ENCODE data around the gene KCNMA1. TPM values are rescaled to one million over a fixed set of nuclear protein-coding genes. Genes with fewer than 3 reads are reported as not detected.

Gene KCNMA1
- total and polyA plus RNA-seq, 10 of the 15 experiments (the other 5 are each of a cell fraction or from before 2014, with no cell fraction given), result 8.5 to 77.0 (median 21.3) TPM

GRCh38 chr10:77264107-77264506 lies 373.5 kb downstream of the KCNMA1 start (continued):
- TF ChIP-seq, protein P1, sequence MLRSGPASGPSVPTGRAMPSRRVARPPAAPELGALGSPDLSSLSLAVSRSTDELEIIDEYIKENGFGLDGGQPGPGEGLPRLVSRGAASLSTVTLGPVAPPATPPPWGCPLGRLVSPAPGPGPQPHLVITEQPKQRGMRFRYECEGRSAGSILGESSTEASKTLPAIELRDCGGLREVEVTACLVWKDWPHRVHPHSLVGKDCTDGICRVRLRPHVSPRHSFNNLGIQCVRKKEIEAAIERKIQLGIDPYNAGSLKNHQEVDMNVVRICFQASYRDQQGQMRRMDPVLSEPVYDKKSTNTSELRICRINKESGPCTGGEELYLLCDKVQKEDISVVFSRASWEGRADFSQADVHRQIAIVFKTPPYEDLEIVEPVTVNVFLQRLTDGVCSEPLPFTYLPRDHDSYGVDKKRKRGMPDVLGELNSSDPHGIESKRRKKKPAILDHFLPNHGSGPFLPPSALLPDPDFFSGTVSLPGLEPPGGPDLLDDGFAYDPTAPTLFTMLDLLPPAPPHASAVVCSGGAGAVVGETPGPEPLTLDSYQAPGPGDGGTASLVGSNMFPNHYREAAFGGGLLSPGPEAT (IDR thresholded peaks at IDR 0.05; ENCODE audit: low read depth), result peak; percentile 67
- TF ChIP-seq EP300 (IDR thresholded peaks at IDR 0.05; ENCODE audit: borderline replicate concordance in 1 of 2, control insufficient read depth in 1 of 2, low read depth in 2 of 2, low read length in 2 of 2), result peak in 1 of 2 experiments; percentile 61; a peak in 2 of 4 replicates
- no peak for TF ChIP-seq CREB1 (IDR thresholded peaks at IDR 0.05; ENCODE audit: low read depth)

DNA sequence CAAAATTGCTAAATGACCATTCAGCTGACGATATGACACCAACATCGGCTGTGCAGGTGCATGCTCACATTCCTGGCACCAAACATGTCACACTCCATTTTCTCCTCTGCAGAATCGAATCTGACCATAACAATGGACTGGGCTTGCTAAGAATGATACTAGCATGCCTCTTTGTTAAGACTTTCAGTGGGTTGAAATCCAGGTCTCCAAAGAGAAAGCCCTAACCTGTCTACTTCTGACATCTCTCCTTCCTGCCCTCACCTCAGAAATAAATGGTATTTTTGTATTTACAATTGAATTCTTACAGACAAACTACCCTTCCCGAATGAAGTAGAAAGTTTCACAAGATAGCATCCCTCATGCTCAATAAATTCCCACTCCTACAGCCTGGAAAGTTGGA lies 373.9 kb downstream of the KCNMA1 start:
- peak; percentile 60 for ATAC-seq
- ChIA-PET SMC1A (ENCODE audit: uncharacterized antibody, unreplicated experiment) (interaction anchor here (0.7 to 3.4 kb wide), 9 partner anchors 9 to 182 kb away, joined by 3 to 22 read pairs (median 4); no protein-coding TSS in a partner anchor), POLR2A (interaction anchor here (0.6 to 1.0 kb wide), 2 partner anchors 9 to 11 kb away, joined by 3 read pairs; no protein-coding TSS in a partner anchor)
- TF ChIP-seq, protein P2, sequence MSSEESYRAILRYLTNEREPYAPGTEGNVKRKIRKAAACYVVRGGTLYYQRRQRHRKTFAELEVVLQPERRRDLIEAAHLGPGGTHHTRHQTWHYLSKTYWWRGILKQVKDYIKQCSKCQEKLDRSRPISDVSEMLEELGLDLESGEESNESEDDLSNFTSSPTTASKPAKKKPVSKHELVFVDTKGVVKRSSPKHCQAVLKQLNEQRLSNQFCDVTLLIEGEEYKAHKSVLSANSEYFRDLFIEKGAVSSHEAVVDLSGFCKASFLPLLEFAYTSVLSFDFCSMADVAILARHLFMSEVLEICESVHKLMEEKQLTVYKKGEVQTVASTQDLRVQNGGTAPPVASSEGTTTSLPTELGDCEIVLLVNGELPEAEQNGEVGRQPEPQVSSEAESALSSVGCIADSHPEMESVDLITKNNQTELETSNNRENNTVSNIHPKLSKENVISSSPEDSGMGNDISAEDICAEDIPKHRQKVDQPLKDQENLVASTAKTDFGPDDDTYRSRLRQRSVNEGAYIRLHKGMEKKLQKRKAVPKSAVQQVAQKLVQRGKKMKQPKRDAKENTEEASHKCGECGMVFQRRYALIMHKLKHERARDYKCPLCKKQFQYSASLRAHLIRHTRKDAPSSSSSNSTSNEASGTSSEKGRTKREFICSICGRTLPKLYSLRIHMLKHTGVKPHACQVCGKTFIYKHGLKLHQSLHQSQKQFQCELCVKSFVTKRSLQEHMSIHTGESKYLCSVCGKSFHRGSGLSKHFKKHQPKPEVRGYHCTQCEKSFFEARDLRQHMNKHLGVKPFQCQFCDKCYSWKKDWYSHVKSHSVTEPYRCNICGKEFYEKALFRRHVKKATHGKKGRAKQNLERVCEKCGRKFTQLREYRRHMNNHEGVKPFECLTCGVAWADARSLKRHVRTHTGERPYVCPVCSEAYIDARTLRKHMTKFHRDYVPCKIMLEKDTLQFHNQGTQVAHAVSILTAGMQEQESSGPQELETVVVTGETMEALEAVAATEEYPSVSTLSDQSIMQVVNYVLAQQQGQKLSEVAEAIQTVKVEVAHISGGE (CRISPR knock-in tag; IDR thresholded peaks at IDR 0.05), result no peak
- TF ChIP-seq MTA2 (IDR thresholded peaks at IDR 0.05; ENCODE audit: low read depth) (no peak), KAT2A (conservative IDR thresholded peaks at IDR 0.05; ENCODE audit: control insufficient read depth, low read depth, low read length) (no peak), RAD51 (IDR thresholded peaks at IDR 0.05) (no peak), ATF3 (IDR thresholded peaks at IDR 0.05; ENCODE audit: borderline replicate concordance, extremely low read depth, low read depth, low read length) (no peak), ZNF384 (IDR thresholded peaks at IDR 0.05; ENCODE audit: borderline replicate concordance, low read depth, low read length) (no peak), ELK1 (IDR thresholded peaks at IDR 0.05; ENCODE audit: low read depth, low read length) (no peak), MEF2B (IDR thresholded peaks at IDR 0.05; ENCODE audit: partially characterized antibody, poor library complexity, severe bottlenecking) (no peak), BACH1 (IDR thresholded peaks at IDR 0.05; ENCODE audit: borderline replicate concordance) (no peak), SREBF2 (IDR thresholded peaks at IDR 0.05; ENCODE audit: low read length) (no peak), STAT3 (IDR thresholded peaks at IDR 0.05; ENCODE audit: low read depth, low read length) (no peak)
- TF ChIP-seq, protein P3, sequence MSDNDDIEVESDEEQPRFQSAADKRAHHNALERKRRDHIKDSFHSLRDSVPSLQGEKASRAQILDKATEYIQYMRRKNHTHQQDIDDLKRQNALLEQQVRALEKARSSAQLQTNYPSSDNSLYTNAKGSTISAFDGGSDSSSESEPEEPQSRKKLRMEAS (IDR thresholded peaks at IDR 0.05; ENCODE audit: low read depth, low read length), result no peak

More for the DNA sequence above, 373.9 kb downstream of the KCNMA1 start:
- WGBS (ENCODE audit: insufficient coverage, insufficient replicate concordance, low lambda C conversion rate, missing lambda C conversion rate), result 18% methylated on average over 4 of the region's 4 CpGs
- no TSS peak for BruUV-seq (replicated peaks)
- RAD21 ChIA-PET (ENCODE audit: unreplicated experiment), result interaction anchor here (1.1 to 2.1 kb wide), 5 partner anchors 8 to 66 kb away, joined by 3 to 6 read pairs (median 3); no protein-coding TSS in a partner anchor
- Histone ChIP-seq H3K4me1 (ENCODE audit: control insufficient read depth, insufficient read depth, low read length) (peaks cover 6% of the 10 kb centered on the region; the same call in 1 of the 2 replicates), H3K4me2 (ENCODE audit: control insufficient read depth, insufficient read depth) (no peak overlapping the region), H4K20me1 (ENCODE audit: control insufficient read depth, insufficient read depth) (no peaks in the 10 kb centered on the region), H3K9me3 (replicated peaks; ENCODE audit: control insufficient read depth, insufficient read depth, low read length) (no peaks in the 10 kb centered on the region), H3K36me3 (ENCODE audit: control insufficient read depth in 2 of 2, insufficient read depth in 2 of 2, low read length in 1 of 2) (no peaks in the 10 kb centered on the region), H3K27ac (ENCODE audit: control insufficient read depth, insufficient read depth) (no peak overlapping the region), H3K79me2 (ENCODE audit: control insufficient read depth, insufficient read depth, low read length) (no peaks in the 10 kb centered on the region), H3K27me3 (replicated peaks in 1 of 2; ENCODE audit: control insufficient read depth in 2 of 2, insufficient read depth in 2 of 2, low read length in 1 of 2) (0 out of 4 replicates have a peak, but pooled peaks cover 0 to 3% of the 10 kb centered on the region in 2 experiments), H3K9ac (ENCODE audit: control insufficient read depth, insufficient read depth, low read length) (no peak overlapping the region), H3K4me3 (no peak overlapping the region), H2AFZ (ENCODE audit: control insufficient read depth, low read depth, low read length) (no peak overlapping the region)
- in situ Hi-C loops (cut with MboI) (no loop called here), intact Hi-C loops (cut with micrococcal nuclease; ENCODE audit: unreplicated experiment) (no loop called here)
- FAIRE-seq, result no peak
- DNase-seq (ENCODE audit: low read depth, low spot score), result no peak
- CTCF ChIA-PET, result interaction anchor here (0.8 to 1.8 kb wide), 6 partner anchors 10 to 380 kb away, joined by 3 to 8 read pairs (median 4); no protein-coding TSS in a partner anchor
